HG03139 (cell line): ENCODE results near the gene PCDHGA7.
"Not testable (repeated sequence)": the region's sequence is repeated elsewhere in the genome, so short reads cannot be mapped to it uniquely, and the experiment has no call there.

ENCODE experiments used
- ATAC-seq: cut with Tn5 transposase; IDR thresholded peaks from one replicate; pipeline ENCODE4 v1.9.1; 2021; ENCODE audit not compliant: unreplicated experiment

Gene PCDHGA7

GRCh38 chr5:141366016-141366896, 16.3 kb upstream of the PCDHGA7 start:
- ATAC-seq: no peak

- ATAC-seq: peak; percentile 86
Measured at GRCh38 chr5:141369994-141370848, 12.3 kb upstream of the PCDHGA7 start, which contains the start of gene PCDHGB3. PCDHGB3 (plus strand) TSS chr5:141370242; CDS start chr5:141370395, 153 bp downstream.

- no peak for ATAC-seq
Measured at GRCh38 chr5:141371572-141372475, 10.7 kb upstream of the PCDHGA7 start.

GRCh38 chr5:141373673-141374317, 8.7 kb upstream of the PCDHGA7 start, which contains the start of gene PCDHGA6:
PCDHGA6 (plus strand) TSS chr5:141373891; CDS start chr5:141374084, 193 bp downstream.
- ATAC-seq: no peak

GRCh38 chr5:141374627-141375026, 7.9 kb upstream of the PCDHGA7 start:
- ATAC-seq: no peak

- not testable (repeated sequence) for ATAC-seq
Measured at GRCh38 chr5:141375444-141376155, 6.9 kb upstream of the PCDHGA7 start.

- ATAC-seq: no peak
Measured at GRCh38 chr5:141383345-141383744, 803 bp downstream of the PCDHGA7 start.

- no peak for ATAC-seq
Measured at GRCh38 chr5:141384471-141385267, 2.1 kb downstream of the PCDHGA7 start.

- ATAC-seq: not testable (repeated sequence)
Measured at GRCh38 chr5:141387557-141388311, 5.2 kb downstream of the PCDHGA7 start, which contains the start of gene PCDHGB4. PCDHGB4 (plus strand) TSS chr5:141387698; CDS start chr5:141387885, 187 bp downstream.

GRCh38 chr5:141388661-141389060, 6.1 kb downstream of the PCDHGA7 start:
- ATAC-seq: no peak

- ATAC-seq: no peak
Measured at GRCh38 chr5:141389153-141390042, 6.9 kb downstream of the PCDHGA7 start.

- no peak for ATAC-seq
Measured at GRCh38 chr5:141392429-141393198, 10.1 kb downstream of the PCDHGA7 start, which contains the start of gene PCDHGA8. PCDHGA8 (plus strand) TSS chr5:141392633; CDS start chr5:141392814, 181 bp downstream.

- ATAC-seq: no peak
Measured at GRCh38 chr5:141393267-141393666, 10.7 kb downstream of the PCDHGA7 start.

- not testable (repeated sequence) for ATAC-seq
Measured at GRCh38 chr5:141394401-141395187, 12.1 kb downstream of the PCDHGA7 start.
